Upper lobe of left lung (tissue), 6 donors: ENCODE results near the gene DOHH. TPM values are rescaled to one million over a fixed set of nuclear protein-coding genes. Genes with fewer than 3 reads are reported as not detected.

Experiments
- ATAC-seq, 2 donors: fragments of 200-7000 bp; cut with Tn5 transposase; one replicate each; pipeline ENCODE4 v1.9.1; 2022; ENCODE audit warnings: mild to moderate bottlenecking in 2 of 2, moderate library complexity in 2 of 2; ENCODE audit not compliant: low FRiP score in 2 of 2
- DNase-seq, 2 donors: peaks; one replicate each; pipeline ENCODE4 v3.0.0-alpha.2; 2019 to 2020
- H3K27ac ChIP-seq, 4 donors: fragments of 200-600 bp; sonication (generic); one replicate each; pipeline ENCODE4 v1.5.1; 2016 to 2019
- H3K27me3 ChIP-seq, 4 donors: fragments of 200-600 bp; sonication (generic); one replicate each; pipeline ENCODE4 v1.5.1; 2017 to 2019
- H3K36me3 ChIP-seq, 4 donors: fragments of 200-600 bp; sonication (generic); one replicate each; pipeline ENCODE4 v1.5.1; 2016 to 2019
- H3K4me1 ChIP-seq, 4 donors: fragments of 200-600 bp; sonication (generic); one replicate each; pipeline ENCODE4 v1.5.1; 2018 to 2019
- H3K4me3 ChIP-seq, 4 donors: fragments of 200-600 bp; sonication (generic); one replicate each; pipeline ENCODE4 v1.5.1; 2017 to 2019; ENCODE audit warnings: mild to moderate bottlenecking in 2 of 4, moderate library complexity in 1 of 4
- H3K9me3 ChIP-seq, 4 donors: fragments of 200-600 bp; sonication (generic); one replicate each; pipeline ENCODE4 v1.5.1; 2018 to 2019
- CTCF ChIP-seq, 6 experiments: fragments of 450-650 bp in 4 of 6; fragments of 200-600 bp in 2 of 6; sonication (generic) in 2 of 6; IDR thresholded peaks; one replicate each; pipeline ENCODE4 v1.5.1; 2016 to 2019; ENCODE audit warnings: antibody characterized with exemption in 6 of 6
- EP300 ChIP-seq, 4 donors: sonication (generic); formaldehyde crosslinking; IDR thresholded peaks; one replicate each; pipeline ENCODE4 v1.5.1; 2017; ENCODE audit warnings: antibody characterized with exemption in 4 of 4, control low read depth in 2 of 4
- POLR2A ChIP-seq, 4 donors: fragments of 450-650 bp; IDR thresholded peaks; one replicate each; pipeline ENCODE4 v1.5.1; 2016 to 2017; ENCODE audit warnings: antibody characterized with exemption in 4 of 4, mild to moderate bottlenecking in 2 of 4
- POLR2AphosphoS5 ChIP-seq, 2 donors: sonication (generic); formaldehyde crosslinking; IDR thresholded peaks; one replicate each; pipeline ENCODE4 v1.5.1; 2017; ENCODE audit warnings: antibody characterized with exemption in 2 of 2
- WGBS, 2 donors: methylation state at CpG; one replicate each; pipeline ENCODE4 v1.1.5; 2017 to 2018; 5-methylcytosine and 5-hydroxymethylcytosine counted together
- total RNA-seq, 6 donors: library from RNA; depleted of rRNA in 4 of 6; stranded (reverse); fragments of >200 nt in 4 of 6; gene quantifications; one replicate each; pipeline versions ENCODE4 v1.1.0 to v1.2.1, GENCODE V29; 2016 to 2021
- donor health status: DM: no; HTN: no; CAD: no; lungs with moderate emphysema.
- donor health status: DM: no; HTN: yes; CAD: no; lungs with severe emphysema.

DOHH gene
- total RNA-seq, 6 donors from 2014 or later, result 13.3 to 26.8 (median 17.3) TPM

- Histone ChIP-seq H3K27me3 (no peaks in the 10 kb centered on the region), H3K4me1 (peaks cover 4 to 23% (median 10%) of the 10 kb centered on the region in 4 donors), H3K4me3 (no peak overlapping the region), H3K27ac (peak overlapping the region in 2 of 4 donors; percentile 34 to 59), H3K9me3 (no peaks in the 10 kb centered on the region), H3K36me3 (peaks cover 6 to 45% (median 30%) of the 10 kb centered on the region in 4 donors)
- no peak for TF ChIP-seq POLR2AphosphoS5 (IDR thresholded peaks at IDR 0.05)
- no peak for TF ChIP-seq CTCF (IDR thresholded peaks at IDR 0.05)
- no peak for TF ChIP-seq EP300 (IDR thresholded peaks at IDR 0.05)
- 83 to 85% methylated on average over 6 to 27 of the region's 31 CpGs for WGBS, 2 donors
- no peak for ATAC-seq
- peak in 1 of 2 donors; percentile 71 for DNase-seq
Measured at GRCh38 chr19:3464587-3465235, 35.8 kb downstream of the DOHH start.

- peaks cover 6 to 45% (median 30%) of the 10 kb centered on the region in 4 donors for H3K36me3 ChIP-seq
- H3K27ac ChIP-seq, result peak overlapping the region in 2 of 4 donors; percentile 34 to 59
- H3K9me3 ChIP-seq, result no peaks in the 10 kb centered on the region
- H3K4me3 ChIP-seq, result no peak overlapping the region
- TF ChIP-seq EP300 (IDR thresholded peaks at IDR 0.05) (no peak), POLR2AphosphoS5 (IDR thresholded peaks at IDR 0.05) (no peak), POLR2A (IDR thresholded peaks at IDR 0.05) (no peak), CTCF (IDR thresholded peaks at IDR 0.05) (no peak)
- DNase-seq (peak in 1 of 2 donors; percentile 67), ATAC-seq (no peak)
- WGBS, 2 donors, result 88 to 93% methylated on average over 11 to 38 of the region's 57 CpGs
- peaks cover 11 to 31% (median 18%) of the 10 kb centered on the region in 4 donors for H3K4me1 ChIP-seq
- H3K27me3 ChIP-seq, result no peaks in the 10 kb centered on the region
Measured at GRCh38 chr19:3463714-3464586, 36.5 kb downstream of the DOHH start.

GRCh38 chr19:3462991-3463713, 37.3 kb downstream of the DOHH start:
- ATAC-seq (no peak), DNase-seq (peak in 1 of 2 donors; percentile 85)
- Histone ChIP-seq H3K36me3 (peaks cover 6 to 45% (median 30%) of the 10 kb centered on the region in 4 donors), H3K27me3 (no peaks in the 10 kb centered on the region), H3K9me3 (no peaks in the 10 kb centered on the region), H3K4me1 (peaks cover 19 to 32% (median 22%) of the 10 kb centered on the region in 4 donors), H3K27ac (peak overlapping the region in 1 of 4 donors; percentile 27), H3K4me3 (no peak overlapping the region)
- WGBS, 2 donors, result 89 to 92% methylated on average over 33 to 36 of the region's 58 CpGs
- TF ChIP-seq POLR2AphosphoS5 (IDR thresholded peaks at IDR 0.05) (no peak), EP300 (IDR thresholded peaks at IDR 0.05) (no peak), CTCF (IDR thresholded peaks at IDR 0.05) (no peak), POLR2A (IDR thresholded peaks at IDR 0.05) (no peak)

GRCh38 chr19:3459965-3460582, 40.4 kb downstream of the DOHH start:
- ATAC-seq (peak; percentile 1 to 30), DNase-seq (no peak)
- TF ChIP-seq POLR2A (IDR thresholded peaks at IDR 0.05), result no peak
- no peak for TF ChIP-seq POLR2AphosphoS5 (IDR thresholded peaks at IDR 0.05)
- TF ChIP-seq CTCF (IDR thresholded peaks at IDR 0.05), result no peak
- peak overlapping the region; percentile 85 to 91 (median 88) for H3K27ac ChIP-seq
- H3K4me1 ChIP-seq, result peaks cover 23 to 42% (median 32%) of the 10 kb centered on the region in 4 donors
- H3K4me3 ChIP-seq, result no peak overlapping the region
- H3K9me3 ChIP-seq, result no peaks in the 10 kb centered on the region
- no peaks in the 10 kb centered on the region for H3K27me3 ChIP-seq
- 80 to 89% methylated on average over 13 to 15 of the region's 15 CpGs for WGBS, 2 donors
- peaks cover 6 to 72% (median 51%) of the 10 kb centered on the region in 4 donors for H3K36me3 ChIP-seq
